RWPE2 (cell line): ENCODE measurements around the gene SPATA13.

Source experiments
- ATAC-seq: fragments of 200-7000 bp; cut with Tn5 transposase; 3 replicates; pipeline ENCODE4 v1.9.1; 2021; ENCODE audit warnings: low read depth
- DNase-seq: peaks from one replicate; pipeline ENCODE4 v3.0.0-alpha.2; 2020; ENCODE audit warnings: low spot score
- H3K27ac ChIP-seq: fragments of 450-650 bp; 2 replicates; pipeline ENCODE4 v1.5.1; 2017; ENCODE audit warnings: mild to moderate bottlenecking; ENCODE audit not compliant: poor library complexity, severe bottlenecking
- H3K27me3 ChIP-seq: fragments of 250-450 bp; sonication (Bioruptor Pico); 2 replicates; pipeline ENCODE4 v1.5.1; 2021; ENCODE audit warnings: mild to moderate bottlenecking, moderate library complexity; ENCODE audit not compliant: insufficient read depth, poor library complexity, severe bottlenecking
- H3K36me3 ChIP-seq: fragments of 250-450 bp; sonication (Bioruptor Pico); 2 replicates; pipeline ENCODE4 v1.5.1; 2020; ENCODE audit warnings: low read depth, mild to moderate bottlenecking, moderate library complexity
- H3K4me1 ChIP-seq: fragments of 250-450 bp; sonication (Bioruptor Pico); 2 replicates; pipeline ENCODE4 v1.5.1; 2021; ENCODE audit warnings: mild to moderate bottlenecking, moderate library complexity; ENCODE audit not compliant: insufficient read depth, poor library complexity, severe bottlenecking
- H3K4me3 ChIP-seq: fragments of 250-450 bp; sonication (Bioruptor Pico); 2 replicates; pipeline ENCODE4 v1.5.1; 2021; ENCODE audit warnings: mild to moderate bottlenecking, moderate library complexity; ENCODE audit not compliant: severe bottlenecking
- H3K9me3 ChIP-seq: fragments of 250-450 bp; sonication (Bioruptor Pico); 2 replicates; pipeline ENCODE4 v1.5.1; 2021; ENCODE audit warnings: mild to moderate bottlenecking, moderate library complexity; ENCODE audit not compliant: severe bottlenecking
- TF ChIP-seq, protein P1 (sequence below): fragments of 450-650 bp; IDR thresholded peaks from one replicate; pipeline ENCODE4 v1.5.1; 2017; ENCODE audit warnings: mild to moderate bottlenecking, moderate library complexity; ENCODE audit not compliant: poor library complexity, severe bottlenecking

SPATA13 gene

DNA sequence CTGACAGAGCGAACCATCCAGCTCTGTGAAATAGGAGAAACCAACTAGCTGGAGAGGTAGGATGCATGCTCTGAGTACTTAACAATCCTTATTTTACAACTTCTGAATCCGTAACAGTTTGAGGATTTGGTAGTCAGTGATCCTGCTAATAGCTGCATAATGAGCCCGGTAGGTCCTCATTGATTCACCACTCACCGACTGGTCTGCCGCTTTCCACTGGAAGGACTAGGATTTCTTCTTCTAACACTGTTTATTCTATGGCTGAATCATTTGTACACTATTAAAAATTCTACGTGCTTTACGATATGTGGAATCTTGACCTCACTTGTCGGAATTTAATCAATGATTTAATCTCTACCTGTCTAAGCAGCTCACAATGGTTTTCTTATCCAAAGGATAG lies 33.9 kb downstream of the SPATA13 start:
- TF ChIP-seq, protein P1, sequence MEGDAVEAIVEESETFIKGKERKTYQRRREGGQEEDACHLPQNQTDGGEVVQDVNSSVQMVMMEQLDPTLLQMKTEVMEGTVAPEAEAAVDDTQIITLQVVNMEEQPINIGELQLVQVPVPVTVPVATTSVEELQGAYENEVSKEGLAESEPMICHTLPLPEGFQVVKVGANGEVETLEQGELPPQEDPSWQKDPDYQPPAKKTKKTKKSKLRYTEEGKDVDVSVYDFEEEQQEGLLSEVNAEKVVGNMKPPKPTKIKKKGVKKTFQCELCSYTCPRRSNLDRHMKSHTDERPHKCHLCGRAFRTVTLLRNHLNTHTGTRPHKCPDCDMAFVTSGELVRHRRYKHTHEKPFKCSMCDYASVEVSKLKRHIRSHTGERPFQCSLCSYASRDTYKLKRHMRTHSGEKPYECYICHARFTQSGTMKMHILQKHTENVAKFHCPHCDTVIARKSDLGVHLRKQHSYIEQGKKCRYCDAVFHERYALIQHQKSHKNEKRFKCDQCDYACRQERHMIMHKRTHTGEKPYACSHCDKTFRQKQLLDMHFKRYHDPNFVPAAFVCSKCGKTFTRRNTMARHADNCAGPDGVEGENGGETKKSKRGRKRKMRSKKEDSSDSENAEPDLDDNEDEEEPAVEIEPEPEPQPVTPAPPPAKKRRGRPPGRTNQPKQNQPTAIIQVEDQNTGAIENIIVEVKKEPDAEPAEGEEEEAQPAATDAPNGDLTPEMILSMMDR, result no peak

GRCh38 chr13:24195626-24196025 lies 35.1 kb downstream of the SPATA13 start:
- Histone ChIP-seq H3K9me3 (no peaks in the 10 kb centered on the region), H3K36me3 (no peaks in the 10 kb centered on the region), H3K4me1 (no peaks in the 10 kb centered on the region), H3K27ac (no peak overlapping the region), H3K4me3 (no peak overlapping the region), H3K27me3 (no peaks in the 10 kb centered on the region)
- TF ChIP-seq, protein P1, result no peak
- ATAC-seq (no peak), DNase-seq (no peak)

More for the DNA sequence above, 33.9 kb downstream of the SPATA13 start:
- Histone ChIP-seq H3K9me3 (no peaks in the 10 kb centered on the region), H3K4me3 (no peak overlapping the region), H3K27me3 (no peaks in the 10 kb centered on the region), H3K27ac (no peak overlapping the region), H3K36me3 (no peaks in the 10 kb centered on the region), H3K4me1 (no peaks in the 10 kb centered on the region)
- DNase-seq (no peak), ATAC-seq (no peak)

DNA sequence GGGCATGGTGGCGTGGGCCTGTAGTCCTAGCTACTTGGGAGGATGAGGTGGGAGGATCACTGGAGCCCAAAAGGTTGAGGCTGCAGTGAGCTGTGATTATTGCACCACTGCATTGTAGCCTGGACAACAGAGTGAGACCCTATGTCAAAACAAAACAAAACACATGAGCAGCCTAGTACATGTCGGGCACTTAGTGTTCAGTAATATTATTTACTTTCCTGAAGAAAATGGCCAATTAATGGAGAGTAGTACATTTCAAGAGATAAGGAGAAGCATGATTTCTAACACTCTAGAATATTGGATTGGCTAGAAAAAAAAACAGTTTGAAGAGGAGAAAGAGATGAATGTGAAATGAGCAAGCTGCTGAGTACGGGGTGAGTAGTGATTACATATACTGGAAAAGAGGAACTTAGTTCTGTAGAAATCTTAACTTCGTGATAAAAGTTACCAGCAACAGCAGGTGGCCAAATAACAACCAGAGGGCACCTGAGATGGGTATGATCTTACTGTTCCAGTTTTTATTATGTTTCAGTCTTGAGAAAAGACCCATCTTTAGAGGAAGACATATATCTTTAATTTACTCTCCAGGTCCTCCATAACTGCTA lies 36.2 kb downstream of the SPATA13 start:
- no peaks in the 10 kb centered on the region for H3K4me1 ChIP-seq
- H3K27me3 ChIP-seq, result no peaks in the 10 kb centered on the region
- no peaks in the 10 kb centered on the region for H3K9me3 ChIP-seq
- H3K27ac ChIP-seq, result no peak overlapping the region
- TF ChIP-seq, protein P1, result no peak
- ATAC-seq (no peak), DNase-seq (no peak)
- H3K4me3 ChIP-seq, result no peak overlapping the region
- H3K36me3 ChIP-seq, result no peaks in the 10 kb centered on the region

DNA sequence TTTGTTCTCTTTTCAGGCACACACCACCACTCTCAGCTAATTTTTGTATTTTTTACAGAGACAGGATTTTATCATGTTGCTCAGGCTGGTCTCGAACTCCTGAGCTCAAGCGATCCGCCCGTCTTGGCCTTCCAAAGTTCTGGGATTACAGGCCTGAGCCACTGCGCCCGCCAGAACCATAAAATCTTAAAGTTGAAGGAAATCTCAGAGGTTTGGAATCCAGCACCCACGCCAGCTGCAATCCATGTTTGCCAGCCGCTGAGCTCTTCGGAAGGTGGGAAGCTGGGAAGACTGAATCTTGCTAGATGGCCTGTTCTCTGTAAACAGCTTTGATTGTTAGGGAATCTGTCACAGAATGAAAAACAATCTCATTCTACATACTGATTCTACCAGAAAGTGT lies 38.5 kb downstream of the SPATA13 start:
- H3K4me3 ChIP-seq, result no peak overlapping the region
- H3K27ac ChIP-seq, result no peak overlapping the region
- H3K4me1 ChIP-seq, result no peaks in the 10 kb centered on the region
- DNase-seq (no peak), ATAC-seq (no peak)
- TF ChIP-seq, protein P1, result no peak
- H3K9me3 ChIP-seq, result no peaks in the 10 kb centered on the region
- H3K36me3 ChIP-seq, result no peaks in the 10 kb centered on the region
- H3K27me3 ChIP-seq, result no peaks in the 10 kb centered on the region

GRCh38 chr13:24202215-24202614 lies 41.7 kb downstream of the SPATA13 start:
- no peaks in the 10 kb centered on the region for H3K4me1 ChIP-seq
- no peak overlapping the region for H3K4me3 ChIP-seq
- no peak overlapping the region for H3K27ac ChIP-seq
- H3K36me3 ChIP-seq, result no peaks in the 10 kb centered on the region
- no peaks in the 10 kb centered on the region for H3K9me3 ChIP-seq
- H3K27me3 ChIP-seq, result no peaks in the 10 kb centered on the region
- no peak for ATAC-seq
- TF ChIP-seq, protein P1, result no peak
- DNase-seq, result no peak
